H1 (cell line): ENCODE data around the gene PGBD5. TPM values are rescaled to one million over a fixed set of nuclear protein-coding genes. Genes with fewer than 3 reads are reported as not detected.

Experiments
- CHD7 ChIP-seq: fragments of 300-600 bp; sonication (generic); IDR thresholded peaks from 2 replicates; pipeline ENCODE4 v1.7.1; 2012; ENCODE audit warnings: low read length, moderate library complexity, mild to moderate bottlenecking, inconsistent platforms; ENCODE audit not compliant: insufficient replicate concordance
- E2F6 ChIP-seq: IDR thresholded peaks from 2 replicates; pipeline ENCODE4 v1.6.1; 2012; ENCODE audit warnings: inconsistent platforms
- SP2 ChIP-seq: IDR thresholded peaks from 2 replicates; pipeline ENCODE4 v1.6.1; 2012; ENCODE audit warnings: mild to moderate bottlenecking, low read length, inconsistent platforms
- polyA plus RNA-seq, 7 experiments: library from polyadenylated mRNA; depleted of rRNA in 3 of 7; stranded (reverse) in 5 of 7; unstranded in 2 of 7; fragments of >200 nt in 5 of 7; fragments of 200-250 nt in 2 of 7; gene quantifications; 1 replicate in 5 of 7; 2 replicates in 1 of 7; 4 replicates in 1 of 7; pipeline versions ENCODE4 v1.2.1 to v1.2.3, GENCODE V29; 2011 to 2013; ENCODE audit warnings: missing spikeins in 2 of 7, mixed read lengths in 2 of 7
- total RNA-seq: library from RNA; stranded (reverse); fragmentation: NEBNext Ultra II Directional; extraction: Animal tissue kit (Norgen Biotek cat#: 25700); gene quantifications from 2 replicates; pipeline ENCODE4 v1.2.1, GENCODE V29; 2021

PGBD5 gene
- total and polyA plus RNA-seq, 2 of the 8 experiments (the other 6 are each of a cell fraction or from before 2014, with no cell fraction given) = 16.3 to 18.4 TPM

DNA sequence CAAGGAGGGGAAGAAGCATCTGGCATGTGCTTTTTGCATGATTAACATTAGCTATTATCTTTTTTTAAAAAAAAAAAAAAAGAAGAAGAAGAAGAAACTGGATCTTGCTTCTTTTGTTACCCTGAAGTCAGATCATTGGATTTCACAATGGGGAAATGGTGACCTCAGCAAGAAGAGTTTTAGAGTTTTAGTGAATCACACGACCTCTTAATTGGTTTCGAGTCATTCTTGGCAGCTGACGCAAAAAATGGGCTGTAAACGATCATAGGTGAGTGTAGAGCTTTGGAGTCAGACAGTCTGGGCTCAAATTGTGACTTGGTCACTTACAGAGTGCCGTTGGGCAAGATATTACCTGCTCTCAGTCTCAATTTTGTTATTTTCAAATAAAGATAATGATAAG lies 33.3 kb upstream of the PGBD5 start (continued):
- TF ChIP-seq CHD7 (no peak), E2F6 (no peak), SP2 (no peak)
